Ovary (tissue), 9 donors: Measurements from ENCODE around the gene CEACAM7. TPM values are rescaled to one million over a fixed set of nuclear protein-coding genes. Genes with fewer than 3 reads are reported as not detected.

Experiments used
- DNase-seq, 5 donors: peaks; one replicate each; pipeline ENCODE4 v3.0.0-alpha.2; 2019 to 2020
- H3K27ac ChIP-seq, 2 donors: fragments of 200-600 bp; one replicate each; pipeline versions ENCODE4 v1.5.1 to v1.8.0; 2019 to 2022
- H3K27me3 ChIP-seq: fragments of 200-600 bp; one replicate; pipeline ENCODE4 v1.8.0; 2022
- H3K36me3 ChIP-seq: fragments of 200-600 bp; sonication (generic); one replicate; pipeline ENCODE4 v1.5.1; 2019
- H3K4me1 ChIP-seq: one replicate; pipeline ENCODE4 v1.8.1; 2013; ENCODE audit warnings: mild to moderate bottlenecking, moderate library complexity; ENCODE audit not compliant: insufficient read depth
- H3K4me3 ChIP-seq: fragments of 200-600 bp; sonication (generic); one replicate; pipeline ENCODE4 v1.5.1; 2017
- H3K9me3 ChIP-seq, 2 donors: fragments of 200-600 bp in 1 of 2; sonication (generic) in 1 of 2; one replicate each; pipeline versions ENCODE4 v1.5.1 to v1.8.1; 2013 to 2019; ENCODE audit warnings: mild to moderate bottlenecking in 1 of 2, moderate library complexity in 1 of 2
- EP300 ChIP-seq: sonication (generic); formaldehyde crosslinking; IDR thresholded peaks from one replicate; pipeline ENCODE4 v1.6.1; 2017; ENCODE audit warnings: antibody characterized with exemption
- POLR2A ChIP-seq: fragments of 450-650 bp; IDR thresholded peaks from one replicate; pipeline ENCODE4 v1.6.1; 2017; ENCODE audit warnings: antibody characterized with exemption, mild to moderate bottlenecking, moderate library complexity
- WGBS, 3 donors: extraction: QIAGEN DNeasy Blood & Tissue Kit in 1 of 3; methylation state at CpG; one replicate each; pipeline versions ENCODE4 v1.1.5 to v1.1.7; 2013 to 2017; 5-methylcytosine and 5-hydroxymethylcytosine counted together
- intact Hi-C, 4 donors: fragments of 100-400 bp; cut with DNase I; formaldehyde crosslinking; loops; one replicate each; pipeline versions ENCODE4 v1.11.0 to v1.15.1; 2022 to 2023
- polyA plus RNA-seq, 2 donors: library from polyadenylated mRNA; stranded (reverse); fragments of 200-250 nt in 1 of 2; fragments of 350-450 nt in 1 of 2; fragmentation: Illumina TruSeq in 1 of 2; extraction: RNeasy Lipid Tissue Mini Kit (QIAGEN cat#74804) in 1 of 2; gene quantifications; one replicate each; pipeline ENCODE4 v1.2.3, GENCODE V29; 2013 to 2014
- total RNA-seq, 7 donors: library from RNA; depleted of rRNA in 2 of 7; stranded (reverse); fragments of >200 nt in 2 of 7; fragmentation: NEBNext Ultra II Directional in 3 of 7; extraction: Animal tissue kit (Norgen Biotek cat#: 25700) in 3 of 7; gene quantifications; one replicate each; pipeline versions ENCODE4 v1.1.0 to v1.2.4, GENCODE V29; 2016 to 2023
- TF ChIP-seq, protein P1 (sequence below), 3 donors: fragments of 450-650 bp in 2 of 3; fragments of 200-600 bp in 1 of 3; IDR thresholded peaks; one replicate each; pipeline versions ENCODE4 v1.5.1 to v1.8.0; 2016 to 2022; ENCODE audit warnings: antibody characterized with exemption in 3 of 3, mild to moderate bottlenecking in 1 of 3
- donor health status: DM: no; HTN: no; CAD: no; lungs with moderate emphysema.
- donor health status: DM: no; HTN: no; CAD: no.
- donor health status: Bipolar disorder and iron deficiency.
- donor health status: DM: yes; HTN: yes; CAD: no.
- donor health status: DM: no; HTN: no; CAD: no.
- donor health status: DM: yes; HTN: yes; CAD: no.

Gene CEACAM7
- total and polyA plus RNA-seq, 9 donors = 0.08 to 0.55 TPM; not detected in 7

- TF ChIP-seq, protein P1, sequence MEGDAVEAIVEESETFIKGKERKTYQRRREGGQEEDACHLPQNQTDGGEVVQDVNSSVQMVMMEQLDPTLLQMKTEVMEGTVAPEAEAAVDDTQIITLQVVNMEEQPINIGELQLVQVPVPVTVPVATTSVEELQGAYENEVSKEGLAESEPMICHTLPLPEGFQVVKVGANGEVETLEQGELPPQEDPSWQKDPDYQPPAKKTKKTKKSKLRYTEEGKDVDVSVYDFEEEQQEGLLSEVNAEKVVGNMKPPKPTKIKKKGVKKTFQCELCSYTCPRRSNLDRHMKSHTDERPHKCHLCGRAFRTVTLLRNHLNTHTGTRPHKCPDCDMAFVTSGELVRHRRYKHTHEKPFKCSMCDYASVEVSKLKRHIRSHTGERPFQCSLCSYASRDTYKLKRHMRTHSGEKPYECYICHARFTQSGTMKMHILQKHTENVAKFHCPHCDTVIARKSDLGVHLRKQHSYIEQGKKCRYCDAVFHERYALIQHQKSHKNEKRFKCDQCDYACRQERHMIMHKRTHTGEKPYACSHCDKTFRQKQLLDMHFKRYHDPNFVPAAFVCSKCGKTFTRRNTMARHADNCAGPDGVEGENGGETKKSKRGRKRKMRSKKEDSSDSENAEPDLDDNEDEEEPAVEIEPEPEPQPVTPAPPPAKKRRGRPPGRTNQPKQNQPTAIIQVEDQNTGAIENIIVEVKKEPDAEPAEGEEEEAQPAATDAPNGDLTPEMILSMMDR (IDR thresholded peaks at IDR 0.05) = no peak
- no peak for TF ChIP-seq EP300
- TF ChIP-seq POLR2A = no peak
- Histone ChIP-seq H3K27ac (no peak overlapping the region), H3K27me3 (no peaks in the 10 kb centered on the region), H3K36me3 (no peaks in the 10 kb centered on the region), H3K4me1 (no peaks in the 10 kb centered on the region), H3K9me3 (no peaks in the 10 kb centered on the region), H3K4me3 (no peak overlapping the region)
- no peak for DNase-seq
- 45 to 65% (median 62%) methylated on average over 1 of the region's 1 CpG for WGBS, 3 donors
- intact Hi-C loops = loop anchor here in 1 of 4 donors (5.0 kb wide), 1 partner anchor 1966 kb away; no protein-coding TSS in a partner anchor
Measured at GRCh38 chr19:41698746-41699230, 10.7 kb upstream of the CEACAM7 start.

DNA sequence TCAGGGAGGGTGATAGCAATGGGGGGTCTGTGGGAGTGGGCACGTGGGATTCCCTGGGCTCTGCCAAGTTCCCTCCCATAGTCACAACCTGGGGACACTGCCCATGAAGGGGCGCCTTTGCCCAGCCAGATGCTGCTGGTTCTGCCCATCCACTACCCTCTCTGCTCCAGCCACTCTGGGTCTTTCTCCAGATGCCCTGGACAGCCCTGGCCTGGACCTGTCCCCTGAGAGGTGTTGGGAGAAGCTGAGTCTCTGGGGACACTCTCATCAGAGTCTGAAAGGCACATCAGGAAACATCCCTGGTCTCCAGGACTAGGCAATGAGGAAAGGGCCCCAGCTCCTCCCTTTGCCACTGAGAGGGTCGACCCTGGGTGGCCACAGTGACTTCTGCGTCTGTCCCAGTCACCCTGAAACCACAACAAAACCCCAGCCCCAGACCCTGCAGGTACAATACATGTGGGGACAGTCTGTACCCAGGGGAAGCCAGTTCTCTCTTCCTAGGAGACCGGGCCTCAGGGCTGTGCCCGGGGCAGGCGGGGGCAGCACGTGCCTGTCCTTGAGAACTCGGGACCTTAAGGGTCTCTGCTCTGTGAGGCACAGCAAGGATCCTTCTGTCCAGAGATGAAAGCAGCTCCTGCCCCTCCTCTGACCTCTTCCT lies 9.3 kb upstream of the CEACAM7 start:
- Histone ChIP-seq H3K4me1 (no peaks in the 10 kb centered on the region), H3K27ac (no peak overlapping the region), H3K4me3 (no peak overlapping the region), H3K27me3 (no peaks in the 10 kb centered on the region), H3K9me3 (no peaks in the 10 kb centered on the region), H3K36me3 (no peaks in the 10 kb centered on the region)
- no peak for TF ChIP-seq POLR2A
- TF ChIP-seq EP300 = no peak
- TF ChIP-seq, protein P1 (IDR thresholded peaks at IDR 0.05) = no peak
- DNase-seq = no peak
- WGBS, 3 donors = 51 to 68% (median 54%) methylated on average over 8 to 9 of the region's 9 CpGs
- intact Hi-C loops = loop anchor here in 1 of 4 donors (5.0 kb wide), 1 partner anchor 1965 kb away; no protein-coding TSS in a partner anchor

DNA sequence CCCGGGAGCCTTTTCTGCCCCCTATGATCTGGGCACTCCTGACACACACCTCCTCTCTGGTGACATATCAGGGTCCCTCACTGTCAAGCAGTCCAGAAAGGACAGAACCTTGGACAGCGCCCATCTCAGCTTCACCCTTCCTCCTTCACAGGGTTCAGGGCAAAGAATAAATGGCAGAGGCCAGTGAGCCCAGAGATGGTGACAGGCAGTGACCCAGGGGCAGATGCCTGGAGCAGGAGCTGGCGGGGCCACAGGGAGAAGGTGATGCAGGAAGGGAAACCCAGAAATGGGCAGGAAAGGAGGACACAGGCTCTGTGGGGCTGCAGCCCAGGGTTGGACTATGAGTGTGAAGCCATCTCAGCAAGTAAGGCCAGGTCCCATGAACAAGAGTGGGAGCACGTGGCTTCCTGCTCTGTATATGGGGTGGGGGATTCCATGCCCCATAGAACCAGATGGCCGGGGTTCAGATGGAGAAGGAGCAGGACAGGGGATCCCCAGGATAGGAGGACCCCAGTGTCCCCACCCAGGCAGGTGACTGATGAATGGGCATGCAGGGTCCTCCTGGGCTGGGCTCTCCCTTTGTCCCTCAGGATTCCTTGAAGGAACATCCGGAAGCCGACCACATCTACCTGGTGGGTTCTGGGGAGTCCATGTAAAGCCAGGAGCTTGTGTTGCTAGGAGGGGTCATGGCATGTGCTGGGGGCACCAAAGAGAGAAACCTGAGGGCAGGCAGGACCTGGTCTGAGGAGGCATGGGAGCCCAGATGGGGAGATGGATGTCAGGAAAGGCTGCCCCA lies 8.5 kb upstream of the CEACAM7 start:
- no peaks in the 10 kb centered on the region for H3K27me3 ChIP-seq
- intact Hi-C loops = loop anchor here in 1 of 4 donors (5.0 kb wide), 1 partner anchor 1964 kb away; no protein-coding TSS in a partner anchor
- H3K4me3 ChIP-seq = no peak overlapping the region
- TF ChIP-seq, protein P1 (IDR thresholded peaks at IDR 0.05) = no peak
- TF ChIP-seq EP300 (no peak), POLR2A (no peak)
- no peaks in the 10 kb centered on the region for H3K4me1 ChIP-seq
- H3K27ac ChIP-seq = no peak overlapping the region
- H3K36me3 ChIP-seq = no peaks in the 10 kb centered on the region
- no peak for DNase-seq
- H3K9me3 ChIP-seq = no peaks in the 10 kb centered on the region
- 52 to 58% (median 53%) methylated on average over 7 of the region's 7 CpGs for WGBS, 3 donors

DNA sequence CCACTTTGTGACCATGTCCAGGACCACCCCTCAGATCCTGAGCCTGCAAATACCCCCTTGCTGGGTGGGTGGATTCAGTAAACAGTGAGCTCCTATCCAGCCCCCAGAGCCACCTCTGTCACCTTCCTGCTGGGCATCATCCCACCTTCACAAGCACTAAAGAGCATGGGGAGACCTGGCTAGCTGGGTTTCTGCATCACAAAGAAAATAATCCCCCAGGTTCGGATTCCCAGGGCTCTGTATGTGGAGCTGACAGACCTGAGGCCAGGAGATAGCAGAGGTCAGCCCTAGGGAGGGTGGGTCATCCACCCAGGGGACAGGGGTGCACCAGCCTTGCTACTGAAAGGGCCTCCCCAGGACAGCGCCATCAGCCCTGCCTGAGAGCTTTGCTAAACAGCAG lies 7.7 kb upstream of the CEACAM7 start:
- Histone ChIP-seq H3K4me3 (no peak overlapping the region), H3K9me3 (no peaks in the 10 kb centered on the region), H3K4me1 (no peaks in the 10 kb centered on the region), H3K27me3 (no peaks in the 10 kb centered on the region), H3K36me3 (no peaks in the 10 kb centered on the region), H3K27ac (no peak overlapping the region)
- 36 to 60% (median 49%) methylated on average over 2 of the region's 2 CpGs for WGBS, 3 donors
- TF ChIP-seq POLR2A = no peak
- no peak for TF ChIP-seq EP300
- TF ChIP-seq, protein P1 (IDR thresholded peaks at IDR 0.05) = no peak
- DNase-seq = no peak
- intact Hi-C loops = loop anchor here in 1 of 4 donors (5.0 kb wide), 1 partner anchor 1963 kb away; no protein-coding TSS in a partner anchor
